Measurements from ENCODE around the gene JAM3.

- no peak for TF ChIP-seq BACH1 (tag; IDR thresholded peaks at IDR 0.05)
- TF ChIP-seq CTCF (IDR thresholded peaks at IDR 0.05 in 2 of 3, conservative IDR thresholded peaks at IDR 0.05 in 1 of 3; ENCODE audit: insufficient read depth in 2 of 3, low read depth in 1 of 3, low read length in 3 of 3): no peak
- no peak for TF ChIP-seq ATF7 (IDR thresholded peaks at IDR 0.05)
- no peak for TF ChIP-seq JUN (IDR thresholded peaks at IDR 0.05; ENCODE audit: borderline replicate concordance, low read depth, low read length)
- TF ChIP-seq JUN (CRISPR knock-in tag; IDR thresholded peaks at IDR 0.05; ENCODE audit: borderline replicate concordance): no peak
- TF ChIP-seq CHD7 (IDR thresholded peaks at IDR 0.05; ENCODE audit: low read depth, low read length): no peak
Measured at GRCh38 chr11:134086376-134086775, 17.5 kb downstream of the JAM3 start.
